ENCODE results near the gene QTRT2. TPM values are rescaled to one million over a fixed set of nuclear protein-coding genes. Genes with fewer than 3 reads are reported as not detected.

QTRT2 gene
- total RNA-seq, 1 donor from 2014 or later: 12.5 TPM

DNA sequence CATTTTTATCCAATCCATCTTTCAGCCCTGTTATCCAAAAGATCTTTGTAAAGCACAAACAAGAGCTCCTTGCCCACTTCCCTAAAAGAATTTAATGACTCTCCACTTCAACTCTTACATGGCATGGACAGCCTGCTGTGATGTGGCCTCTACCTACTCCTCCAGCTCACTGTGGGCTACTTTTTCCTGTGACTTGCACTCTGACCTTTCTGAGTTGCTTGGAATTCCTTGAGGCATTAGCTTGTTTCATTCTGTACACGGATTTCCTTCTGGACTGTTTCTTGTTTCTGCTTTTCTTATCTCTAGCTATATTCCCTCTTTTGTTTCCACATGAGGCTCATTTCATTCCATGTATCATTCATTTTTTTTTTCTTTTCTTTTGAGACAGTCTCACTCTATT, 15.2 kb downstream of the QTRT2 start:
- Mint-ChIP-seq H3K4me3 (ENCODE audit: unreplicated experiment) (no peak overlapping the region), H3K27ac (ENCODE audit: unreplicated experiment) (peak overlapping the region; percentile 15)

GRCh38 chr3:114076711-114077110, 20.2 kb downstream of the QTRT2 start:
- no peaks in the 10 kb centered on the region for H3K27me3 Mint-ChIP-seq (ENCODE audit: low read depth)
- H3K9me3 Mint-ChIP-seq (ENCODE audit: low read depth): no peaks in the 10 kb centered on the region
- no peak for DNase-seq (ENCODE audit: low spot score)
- no peak overlapping the region for H3K27ac Mint-ChIP-seq (ENCODE audit: unreplicated experiment)
- peaks cover 39% of the 10 kb centered on the region for H3K36me3 Mint-ChIP-seq (ENCODE audit: low read depth)
- TF ChIP-seq CTCF (IDR thresholded peaks at IDR 0.05): no peak
- peaks cover 32% of the 10 kb centered on the region for H3K4me1 Mint-ChIP-seq (ENCODE audit: low read depth)
- no peak overlapping the region for H3K4me3 Mint-ChIP-seq (ENCODE audit: unreplicated experiment)

More for the DNA sequence above, 15.2 kb downstream of the QTRT2 start:
- H3K36me3 Mint-ChIP-seq (ENCODE audit: low read depth): peaks cover 36% of the 10 kb centered on the region
- H3K9me3 Mint-ChIP-seq (ENCODE audit: low read depth): no peaks in the 10 kb centered on the region
- DNase-seq (ENCODE audit: low spot score): no peak
- H3K4me1 Mint-ChIP-seq (ENCODE audit: low read depth): peaks cover 5% of the 10 kb centered on the region
- H3K27me3 Mint-ChIP-seq (ENCODE audit: low read depth): no peaks in the 10 kb centered on the region
- no peak for TF ChIP-seq CTCF (IDR thresholded peaks at IDR 0.05)

- Mint-ChIP-seq H3K4me1 (ENCODE audit: low read depth) (peaks cover 32% of the 10 kb centered on the region), H3K27ac (ENCODE audit: unreplicated experiment) (peak overlapping the region; percentile 52), H3K9me3 (ENCODE audit: low read depth) (no peaks in the 10 kb centered on the region), H3K36me3 (ENCODE audit: low read depth) (peaks cover 36% of the 10 kb centered on the region), H3K4me3 (ENCODE audit: unreplicated experiment) (no peak overlapping the region), H3K27me3 (ENCODE audit: low read depth) (no peaks in the 10 kb centered on the region)
- no peak for TF ChIP-seq CTCF (IDR thresholded peaks at IDR 0.05)
- DNase-seq (ENCODE audit: low spot score): no peak
These were observed 21.6 kb downstream of the QTRT2 start for GRCh38 chr3:114078126-114078525.

DNA sequence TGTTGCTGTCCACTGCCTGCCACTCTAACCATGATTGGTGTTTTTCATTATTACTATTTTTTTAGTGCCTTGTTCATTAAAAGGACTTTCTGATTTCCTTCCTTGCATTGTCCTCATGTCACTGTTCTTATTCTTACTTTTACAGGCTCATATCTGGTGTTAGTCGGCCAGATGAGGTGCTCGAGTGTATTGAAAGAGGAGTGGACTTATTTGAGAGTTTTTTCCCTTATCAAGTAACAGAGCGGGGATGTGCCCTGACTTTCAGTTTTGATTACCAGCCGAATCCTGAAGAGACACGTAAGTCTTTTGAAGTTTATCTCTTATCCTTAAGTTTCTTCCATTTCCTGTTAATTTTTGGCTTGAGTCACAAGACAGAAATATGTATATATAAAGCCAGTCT, 23.2 kb downstream of the QTRT2 start:
- no peak for DNase-seq (ENCODE audit: low spot score)
- H3K36me3 Mint-ChIP-seq (ENCODE audit: low read depth): peaks cover 30% of the 10 kb centered on the region
- H3K4me1 Mint-ChIP-seq (ENCODE audit: low read depth): peaks cover 32% of the 10 kb centered on the region
- TF ChIP-seq CTCF (IDR thresholded peaks at IDR 0.05): no peak
- H3K27me3 Mint-ChIP-seq (ENCODE audit: low read depth): no peaks in the 10 kb centered on the region
- H3K9me3 Mint-ChIP-seq (ENCODE audit: low read depth): no peaks in the 10 kb centered on the region
- H3K27ac Mint-ChIP-seq (ENCODE audit: unreplicated experiment): no peak overlapping the region
- no peak overlapping the region for H3K4me3 Mint-ChIP-seq (ENCODE audit: unreplicated experiment)

DNA sequence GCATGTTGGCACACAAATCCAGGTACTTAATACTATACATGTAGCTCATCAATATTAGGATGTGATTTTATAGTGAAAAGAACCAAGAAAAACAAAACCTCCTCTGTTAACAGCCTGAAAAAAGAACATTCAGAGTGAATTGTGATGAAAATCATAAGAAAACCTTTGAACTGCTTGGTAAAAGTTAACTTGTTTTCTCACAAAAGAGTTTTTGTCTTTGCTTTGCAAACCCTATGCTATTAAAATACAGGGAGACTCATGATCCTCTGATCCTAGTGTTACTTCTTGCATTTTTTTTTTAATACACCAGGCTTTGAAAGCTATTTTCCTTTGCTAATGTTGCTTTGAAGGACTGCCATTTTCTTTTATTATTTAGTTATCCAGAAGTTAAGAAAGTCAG, 23.7 kb downstream of the QTRT2 start:
- no peak for TF ChIP-seq CTCF (IDR thresholded peaks at IDR 0.05)
- no peak overlapping the region for H3K4me3 Mint-ChIP-seq (ENCODE audit: unreplicated experiment)
- no peaks in the 10 kb centered on the region for H3K27me3 Mint-ChIP-seq (ENCODE audit: low read depth)
- peaks cover 32% of the 10 kb centered on the region for H3K4me1 Mint-ChIP-seq (ENCODE audit: low read depth)
- peak overlapping the region; percentile 36 for H3K27ac Mint-ChIP-seq (ENCODE audit: unreplicated experiment)
- no peak for DNase-seq (ENCODE audit: low spot score)
- H3K36me3 Mint-ChIP-seq (ENCODE audit: low read depth): peaks cover 30% of the 10 kb centered on the region
- H3K9me3 Mint-ChIP-seq (ENCODE audit: low read depth): no peaks in the 10 kb centered on the region

All from chondrocyte (in vitro differentiated cells).